SU-DHL-6 (cell line): ENCODE data around the gene SCYGR2.

Experiments used
- H2AFZ ChIP-seq: fragments of 200-600 bp; sonication (generic); 2 replicates; pipeline ENCODE4 v1.6.1; 2014; ENCODE audit warnings: low read depth, mild to moderate bottlenecking, moderate library complexity, mixed read lengths, antibody characterized with exemption, low read length; ENCODE audit not compliant: severe bottlenecking
- H3F3A ChIP-seq: fragments of 200-600 bp; shearing (Covaris generic); 2 replicates; pipeline ENCODE4 v1.6.0; 2016; ENCODE audit warnings: antibody characterized with exemption, mild to moderate bottlenecking; ENCODE audit not compliant: insufficient read depth
- H3K27ac ChIP-seq: fragments of 200-600 bp; sonication (generic); 2 replicates; pipeline ENCODE4 v1.5.1; 2016; ENCODE audit warnings: low read depth, mild to moderate bottlenecking, low read length, moderate library complexity, mixed read lengths
- H3K27me3 ChIP-seq: fragments of 200-600 bp; sonication (generic), shearing (Covaris generic); 2 replicates; pipeline ENCODE4 v1.6.0; 2014; ENCODE audit warnings: mild to moderate bottlenecking, low read length
- H3K36me3 ChIP-seq: fragments of 200-600 bp; sonication (generic); 2 replicates; pipeline ENCODE4 v1.6.1; 2014; ENCODE audit warnings: mild to moderate bottlenecking, low read length, mixed read lengths
- H3K4me2 ChIP-seq: fragments of 300-600, 200-600 bp; shearing (Covaris generic), sonication (generic); 2 replicates; pipeline ENCODE4 v1.6.0; 2014; ENCODE audit warnings: low read length, low read depth, mild to moderate bottlenecking; ENCODE audit not compliant: poor library complexity, severe bottlenecking
- H3K4me3 ChIP-seq: fragments of 200-600 bp; sonication (generic); 2 replicates; pipeline ENCODE4 v1.5.1; 2014; ENCODE audit warnings: antibody characterized with exemption, low read length, mild to moderate bottlenecking, mixed read lengths; ENCODE audit not compliant: insufficient read depth, poor library complexity, severe bottlenecking
- H3K79me2 ChIP-seq: fragments of 200-600 bp; sonication (generic); 2 replicates; pipeline ENCODE4 v1.6.1; 2014; ENCODE audit warnings: mild to moderate bottlenecking, low read length, moderate library complexity; ENCODE audit not compliant: insufficient read depth
- H3K9ac ChIP-seq: fragments of 200-600 bp; sonication (generic); 2 replicates; pipeline ENCODE4 v1.7.0; 2014; ENCODE audit warnings: mild to moderate bottlenecking, low read length
- H3K9me2 ChIP-seq: fragments of 200-600 bp; sonication (generic); replicated peaks from 2 replicates; pipeline ENCODE4 v1.6.1; 2014; ENCODE audit warnings: low read length; ENCODE audit not compliant: insufficient read depth
- H3K9me3 ChIP-seq: fragments of 200-600 bp; sonication (generic); 2 replicates; pipeline ENCODE4 v1.6.1; 2014; ENCODE audit warnings: low read length, mixed read lengths; ENCODE audit not compliant: insufficient read depth
- H4K20me1 ChIP-seq: fragments of 200-600 bp; sonication (generic); 2 replicates; pipeline ENCODE4 v1.6.1; 2014; ENCODE audit warnings: low read depth, mild to moderate bottlenecking, antibody characterized with exemption, low read length, moderate library complexity, mixed read lengths
- EZH2phosphoT487 ChIP-seq: fragments of 200-600 bp; sonication (generic), shearing (Covaris generic); conservative IDR thresholded peaks from 2 replicates; pipeline ENCODE4 v1.6.1; 2018; ENCODE audit warnings: mild to moderate bottlenecking, antibody characterized with exemption, low read length, moderate library complexity, mixed read lengths
- TF ChIP-seq, protein P1 (sequence below): fragments of 200-600 bp; sonication (generic); IDR thresholded peaks from one replicate; pipeline ENCODE4 v1.5.1; 2017; ENCODE audit warnings: antibody characterized with exemption, mild to moderate bottlenecking, low read length, moderate library complexity; ENCODE audit not compliant: insufficient read depth, poor library complexity, severe bottlenecking

The SCYGR2 gene

DNA sequence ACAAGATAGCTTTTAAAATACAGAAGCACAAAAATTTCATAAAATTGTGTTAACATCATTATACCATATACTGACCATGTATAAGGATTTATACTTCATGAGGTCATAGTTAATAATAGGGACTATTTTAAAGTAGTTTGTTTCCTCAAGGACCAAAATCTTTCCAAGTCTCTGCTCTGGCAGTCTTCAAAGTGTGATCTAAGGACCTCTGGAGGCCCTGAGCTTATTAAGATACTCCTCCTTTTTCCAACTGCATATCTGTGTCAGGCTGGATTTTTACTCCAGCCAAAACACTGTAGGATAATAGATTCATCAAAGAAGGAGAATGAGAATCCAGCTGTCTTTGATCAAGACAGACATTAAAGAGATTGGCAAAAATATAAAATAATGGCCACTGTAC lies 1.7 kb upstream of the SCYGR2 start:
- H3K27ac ChIP-seq: no peak overlapping the region
- no peak overlapping the region for H3K9ac ChIP-seq
- no peaks in the 10 kb centered on the region for H3K36me3 ChIP-seq
- H3K4me2 ChIP-seq: no peak overlapping the region
- no peak overlapping the region for H3K4me3 ChIP-seq
- H3K79me2 ChIP-seq: no peaks in the 10 kb centered on the region
- no peaks in the 10 kb centered on the region for H3F3A ChIP-seq
- no peaks in the 10 kb centered on the region for H3K9me3 ChIP-seq
- H2AFZ ChIP-seq: no peak overlapping the region
- TF ChIP-seq, protein P1, sequence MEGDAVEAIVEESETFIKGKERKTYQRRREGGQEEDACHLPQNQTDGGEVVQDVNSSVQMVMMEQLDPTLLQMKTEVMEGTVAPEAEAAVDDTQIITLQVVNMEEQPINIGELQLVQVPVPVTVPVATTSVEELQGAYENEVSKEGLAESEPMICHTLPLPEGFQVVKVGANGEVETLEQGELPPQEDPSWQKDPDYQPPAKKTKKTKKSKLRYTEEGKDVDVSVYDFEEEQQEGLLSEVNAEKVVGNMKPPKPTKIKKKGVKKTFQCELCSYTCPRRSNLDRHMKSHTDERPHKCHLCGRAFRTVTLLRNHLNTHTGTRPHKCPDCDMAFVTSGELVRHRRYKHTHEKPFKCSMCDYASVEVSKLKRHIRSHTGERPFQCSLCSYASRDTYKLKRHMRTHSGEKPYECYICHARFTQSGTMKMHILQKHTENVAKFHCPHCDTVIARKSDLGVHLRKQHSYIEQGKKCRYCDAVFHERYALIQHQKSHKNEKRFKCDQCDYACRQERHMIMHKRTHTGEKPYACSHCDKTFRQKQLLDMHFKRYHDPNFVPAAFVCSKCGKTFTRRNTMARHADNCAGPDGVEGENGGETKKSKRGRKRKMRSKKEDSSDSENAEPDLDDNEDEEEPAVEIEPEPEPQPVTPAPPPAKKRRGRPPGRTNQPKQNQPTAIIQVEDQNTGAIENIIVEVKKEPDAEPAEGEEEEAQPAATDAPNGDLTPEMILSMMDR: no peak
- no peak for TF ChIP-seq EZH2phosphoT487
- H3K27me3 ChIP-seq: no peaks in the 10 kb centered on the region
- H4K20me1 ChIP-seq: no peaks in the 10 kb centered on the region
- no peaks in the 10 kb centered on the region for H3K9me2 ChIP-seq

DNA sequence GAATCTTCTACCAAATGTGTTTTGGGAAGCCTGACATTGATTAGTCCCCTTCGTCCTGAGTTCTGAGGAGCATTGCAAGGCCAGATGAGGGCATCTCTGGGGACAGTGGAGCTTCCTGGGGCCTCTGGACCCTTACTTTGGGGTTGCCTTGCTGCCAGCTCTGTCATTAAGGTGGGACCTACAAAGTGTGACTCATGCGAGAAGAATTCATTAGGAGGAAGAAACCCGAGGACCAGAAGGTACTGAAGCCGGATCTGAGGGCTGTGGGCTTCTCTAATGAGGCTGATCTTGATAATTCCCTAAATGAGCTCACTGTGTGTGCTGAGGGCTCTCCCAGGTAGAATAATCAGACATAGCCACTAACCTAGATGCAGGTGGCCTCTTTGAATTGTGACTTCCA lies 695 bp upstream of the SCYGR2 start:
- Histone ChIP-seq H3K9ac (no peak overlapping the region), H3K36me3 (no peaks in the 10 kb centered on the region), H3K4me2 (no peak overlapping the region), H3K9me2 (no peaks in the 10 kb centered on the region), H3K9me3 (no peaks in the 10 kb centered on the region), H4K20me1 (no peaks in the 10 kb centered on the region), H3K4me3 (no peak overlapping the region), H3K79me2 (no peaks in the 10 kb centered on the region), H3F3A (no peaks in the 10 kb centered on the region), H2AFZ (no peak overlapping the region), H3K27ac (no peak overlapping the region), H3K27me3 (no peaks in the 10 kb centered on the region)
- no peak for TF ChIP-seq EZH2phosphoT487
- TF ChIP-seq, protein P1: no peak

DNA sequence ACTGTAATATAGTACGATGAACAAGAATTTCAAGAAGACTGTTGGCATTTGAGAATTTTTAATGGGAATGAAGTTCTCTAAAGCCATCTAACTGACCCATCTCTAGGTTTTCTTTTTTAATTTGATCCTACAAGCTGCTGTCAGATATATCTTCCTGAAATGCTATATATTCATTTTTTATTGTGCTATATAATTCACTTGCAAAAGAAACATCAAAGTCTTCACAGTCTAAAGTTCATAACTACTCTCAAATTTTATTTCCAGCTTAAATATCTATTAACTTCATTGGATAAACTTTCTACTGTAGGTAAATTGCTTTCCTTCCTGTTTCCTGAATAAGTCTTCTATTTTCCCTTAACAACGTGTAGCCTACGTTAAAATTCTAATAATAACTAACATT lies 3.7 kb downstream of the SCYGR2 start:
- Histone ChIP-seq H3K4me2 (no peak overlapping the region), H3F3A (no peaks in the 10 kb centered on the region), H3K4me3 (no peak overlapping the region), H3K9ac (no peak overlapping the region), H3K27ac (no peak overlapping the region), H3K9me3 (no peaks in the 10 kb centered on the region), H3K27me3 (no peaks in the 10 kb centered on the region), H3K36me3 (no peaks in the 10 kb centered on the region), H3K9me2 (no peaks in the 10 kb centered on the region), H2AFZ (no peak overlapping the region), H4K20me1 (no peaks in the 10 kb centered on the region), H3K79me2 (no peaks in the 10 kb centered on the region)
- no peak for TF ChIP-seq EZH2phosphoT487
- TF ChIP-seq, protein P1: no peak

DNA sequence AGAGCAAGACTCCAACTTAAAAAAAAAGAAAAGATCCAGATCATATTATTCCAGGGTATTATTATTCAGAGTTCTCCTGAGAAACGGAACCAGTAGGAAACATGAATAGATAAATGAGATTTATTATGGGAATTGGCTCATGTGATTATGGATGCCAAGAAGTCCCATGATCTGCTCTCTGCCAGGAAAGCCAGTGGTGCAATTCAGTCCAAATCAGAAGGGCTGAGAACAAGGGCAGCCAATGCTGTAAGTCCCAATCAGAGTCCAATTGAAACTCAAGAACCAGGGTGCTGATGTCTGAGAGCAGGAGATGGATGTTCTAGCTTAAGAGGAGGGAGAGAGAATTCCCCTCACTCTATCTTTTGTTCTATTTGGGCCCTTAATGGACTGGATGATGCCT lies 7.8 kb downstream of the SCYGR2 start:
- H3K27ac ChIP-seq: no peak overlapping the region
- no peak overlapping the region for H2AFZ ChIP-seq
- no peak for TF ChIP-seq EZH2phosphoT487
- TF ChIP-seq, protein P1: no peak
- H3K79me2 ChIP-seq: no peaks in the 10 kb centered on the region
- no peaks in the 10 kb centered on the region for H3K9me2 ChIP-seq
- no peak overlapping the region for H3K4me2 ChIP-seq
- no peaks in the 10 kb centered on the region for H4K20me1 ChIP-seq
- no peaks in the 10 kb centered on the region for H3K36me3 ChIP-seq
- no peak overlapping the region for H3K9ac ChIP-seq
- no peaks in the 10 kb centered on the region for H3K27me3 ChIP-seq
- H3K9me3 ChIP-seq: no peaks in the 10 kb centered on the region
- H3F3A ChIP-seq: no peaks in the 10 kb centered on the region
- no peak overlapping the region for H3K4me3 ChIP-seq
